HG02840 (cell line): ENCODE results near the gene MANEA.
"Not testable (repeated sequence)": the region's sequence is repeated elsewhere in the genome, so short reads cannot be mapped to it uniquely, and the experiment has no call there.

Experiments
- ATAC-seq: cut with Tn5 transposase; IDR thresholded peaks from one replicate; pipeline ENCODE4 v1.9.1; 2021; ENCODE audit warnings: mild to moderate bottlenecking, moderate library complexity, moderate number of reproducible peaks; ENCODE audit not compliant: unreplicated experiment, low FRiP score

Gene MANEA

GRCh38 chr6:95581073-95581472, 3.7 kb downstream of the MANEA start:
- no peak for ATAC-seq

GRCh38 chr6:95584226-95584625, 6.9 kb downstream of the MANEA start:
- not testable (repeated sequence) for ATAC-seq

- ATAC-seq, result no peak
These were observed 10.7 kb downstream of the MANEA start for GRCh38 chr6:95587989-95588388.

GRCh38 chr6:95589067-95589466, 11.7 kb downstream of the MANEA start:
- no peak for ATAC-seq

DNA sequence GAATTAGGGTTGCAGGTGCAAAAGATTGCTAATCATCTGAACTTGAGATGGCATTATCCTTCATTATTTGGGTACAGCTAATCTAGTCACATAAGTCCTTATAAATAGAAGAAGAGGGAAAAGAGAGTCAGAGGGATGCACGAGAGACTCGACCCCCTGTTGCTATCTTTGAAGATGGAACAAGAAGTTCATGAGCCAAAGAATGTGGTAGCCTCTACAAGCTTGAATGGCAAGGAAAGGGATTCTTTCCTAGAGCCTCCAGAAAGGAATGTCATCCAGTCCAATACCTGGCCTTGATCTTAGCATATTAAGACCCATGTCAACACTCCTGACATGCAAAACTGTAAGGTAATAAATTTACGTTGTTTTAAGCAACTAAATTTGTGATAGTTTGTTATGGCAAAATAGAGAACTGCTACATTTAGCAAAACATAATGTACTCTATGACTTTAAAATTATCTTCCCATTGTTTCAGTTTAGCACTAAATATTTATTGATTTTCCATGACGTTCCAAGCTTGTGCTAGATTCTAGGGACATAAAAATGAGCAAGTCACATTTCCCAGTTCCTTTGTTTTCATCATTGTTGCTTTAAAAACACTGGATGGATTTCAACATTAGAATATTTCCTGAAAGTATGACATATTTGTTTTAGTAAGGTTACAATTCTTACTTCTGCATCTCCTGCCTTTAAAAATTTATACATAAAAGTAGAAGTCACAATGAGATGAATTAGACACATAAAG, 12.7 kb downstream of the MANEA start:
- no peak for ATAC-seq

DNA sequence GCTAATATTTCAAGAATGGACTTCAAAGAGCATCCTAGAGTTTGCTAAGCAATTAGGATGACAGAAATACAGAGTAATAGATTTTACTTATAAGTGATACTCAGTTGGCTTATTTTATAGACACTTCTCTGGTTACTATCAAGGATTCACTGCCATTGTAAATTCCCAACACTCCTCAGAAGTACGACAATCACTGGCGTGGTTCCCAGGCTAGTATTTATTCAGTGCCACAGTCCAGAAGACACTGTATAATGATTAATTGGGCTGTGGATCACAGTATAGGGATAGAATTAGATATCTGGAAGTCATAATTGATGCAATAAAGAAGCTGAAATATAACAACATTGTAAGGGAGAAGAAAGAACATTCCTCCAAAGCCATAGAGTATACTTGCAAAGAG, 15.7 kb downstream of the MANEA start:
- ATAC-seq, result no peak

DNA sequence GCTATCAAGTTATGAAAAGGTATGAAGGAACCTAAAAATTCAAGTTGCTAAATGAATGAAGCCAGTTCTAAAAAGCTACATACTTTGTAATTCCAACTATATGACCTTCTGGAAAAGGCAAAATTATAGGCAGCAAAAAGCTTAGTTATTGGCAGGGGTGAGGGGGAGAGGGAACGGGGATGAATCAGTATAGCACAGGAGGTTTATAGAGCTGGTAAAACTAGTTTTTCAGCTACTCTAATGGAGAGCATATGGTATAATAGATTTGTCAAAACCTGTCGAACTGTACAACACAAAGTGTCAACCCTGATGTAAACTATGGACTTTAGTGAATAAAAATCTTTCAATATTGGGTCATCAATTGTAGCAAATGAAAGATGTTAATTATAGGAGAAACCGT, 18.7 kb downstream of the MANEA start:
- ATAC-seq, result no peak

- no peak for ATAC-seq
These were observed 22.4 kb downstream of the MANEA start for GRCh38 chr6:95599706-95600105.

DNA sequence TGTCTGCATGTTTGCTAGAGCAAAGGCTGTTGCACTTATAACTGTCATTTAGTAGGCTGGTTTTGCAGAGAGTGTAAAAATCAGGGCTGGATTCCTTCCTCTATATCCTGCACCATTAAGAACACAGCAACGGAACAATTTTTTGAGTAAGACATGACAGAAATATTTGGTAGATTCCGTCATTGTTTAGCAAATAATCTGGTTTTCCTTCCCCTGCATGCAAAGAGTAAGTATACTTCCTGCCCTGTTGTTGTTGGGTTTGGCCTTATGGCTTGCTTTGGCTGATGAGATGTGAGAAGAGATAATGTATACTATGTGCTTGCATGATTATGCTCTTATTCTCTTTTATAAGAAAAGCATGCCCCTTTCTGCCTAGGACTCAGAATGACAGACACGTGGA, 23.8 kb downstream of the MANEA start:
- ATAC-seq, result no peak

DNA sequence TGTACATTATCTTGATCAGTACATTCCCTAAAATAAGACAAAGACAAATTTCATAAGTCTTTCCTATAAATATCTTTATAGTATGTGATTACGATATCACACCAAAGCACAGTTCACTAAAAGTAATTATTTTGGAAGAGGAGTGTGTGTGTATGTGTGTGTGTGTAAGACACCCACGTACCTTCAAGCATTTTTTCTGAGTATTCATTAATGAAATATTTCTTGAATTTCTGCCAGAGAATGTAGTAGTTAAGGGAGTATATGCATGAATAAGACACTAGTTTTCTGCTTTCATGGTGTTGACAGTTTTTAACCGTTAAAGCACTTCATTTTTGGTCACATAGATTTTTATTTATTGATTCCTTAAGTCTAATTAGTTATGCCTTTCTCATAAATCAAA, 36.8 kb downstream of the MANEA start:
- ATAC-seq, result no peak

DNA sequence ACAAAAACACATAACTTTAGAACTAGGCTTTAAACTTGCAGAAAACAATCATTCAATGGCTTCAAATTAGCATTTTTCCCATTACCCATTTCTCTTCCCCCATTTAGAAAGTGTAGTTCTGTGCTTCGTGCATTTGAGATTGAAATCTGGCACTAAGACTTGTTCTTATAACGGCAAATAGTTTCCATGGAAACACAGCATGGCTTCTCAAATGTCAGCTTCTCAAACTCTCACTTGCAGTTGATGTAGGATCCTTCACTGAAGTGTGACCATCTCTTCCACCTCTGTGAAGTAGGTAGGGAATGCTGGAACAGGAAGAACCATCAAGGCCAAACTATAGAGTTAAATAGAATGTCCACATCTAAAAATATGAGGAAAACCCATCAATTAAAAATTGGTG, 52.2 kb downstream of the MANEA start:
- no peak for ATAC-seq

GRCh38 chr6:95636552-95637431, 59.5 kb downstream of the MANEA start:
- ATAC-seq, result no peak

GRCh38 chr6:95648636-95649035, 71.3 kb downstream of the MANEA start:
- ATAC-seq, result no peak

GRCh38 chr6:95649451-95649850, 72.1 kb downstream of the MANEA start:
- ATAC-seq, result no peak

- ATAC-seq, result no peak
These were observed 76.8 kb downstream of the MANEA start for GRCh38 chr6:95654176-95654575.

DNA sequence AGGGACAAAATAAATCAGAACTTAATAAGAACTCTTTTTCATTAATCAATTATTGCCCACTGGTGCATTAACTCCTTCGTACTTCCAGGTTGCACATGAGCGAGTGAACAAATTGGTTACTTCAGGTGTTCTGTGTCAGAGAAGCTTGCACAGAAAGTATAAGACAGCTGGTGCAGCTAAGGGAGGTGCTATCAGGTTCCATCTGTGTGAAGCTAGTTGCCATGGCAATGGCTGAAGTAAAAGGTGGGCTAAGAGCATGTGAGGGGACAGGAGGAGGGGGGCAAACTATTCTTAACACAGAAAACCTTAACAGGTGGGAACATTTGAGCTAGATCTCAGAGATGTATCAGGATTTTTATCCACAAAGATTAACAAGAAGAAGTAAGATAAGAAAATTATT, 81.6 kb downstream of the MANEA start:
- ATAC-seq, result no peak
